HG02588 (cell line): ENCODE measurements around the gene TNC.

ENCODE experiments used
- ATAC-seq: cut with Tn5 transposase; IDR thresholded peaks from one replicate; pipeline ENCODE4 v1.9.1; 2021; ENCODE audit warnings: mild to moderate bottlenecking, moderate library complexity; ENCODE audit not compliant: unreplicated experiment

Gene TNC

DNA sequence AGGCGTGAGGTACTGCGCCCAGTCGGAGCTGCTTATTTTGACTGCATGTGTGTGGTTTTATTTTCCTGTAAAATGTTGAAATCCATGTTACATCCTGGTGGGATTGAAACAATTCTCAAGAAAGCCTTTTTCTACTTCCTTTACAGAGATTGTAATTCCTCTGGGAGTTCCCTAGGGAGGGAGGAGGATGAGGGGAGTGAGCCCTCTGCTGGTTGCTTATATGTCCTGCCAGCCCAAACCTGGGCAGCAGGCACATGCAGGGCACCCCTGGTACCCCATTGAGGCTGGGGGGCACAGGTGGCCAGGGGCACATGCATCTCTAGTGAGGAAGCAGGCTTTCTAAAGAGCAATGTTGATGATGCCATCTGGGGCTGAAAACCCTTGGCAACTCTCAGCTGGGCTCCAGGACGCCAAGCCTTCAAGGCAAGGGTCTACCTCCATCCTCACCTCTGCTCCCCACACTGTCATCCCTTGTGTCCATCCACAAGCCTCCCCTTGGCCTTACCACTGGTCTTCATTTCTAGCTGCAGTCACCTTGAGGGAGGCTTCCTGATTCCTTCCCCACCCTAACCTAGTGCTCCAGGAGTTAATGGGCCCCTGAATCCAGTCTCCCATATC is 102.8 kb downstream of the TNC start:
- no peak for ATAC-seq

DNA sequence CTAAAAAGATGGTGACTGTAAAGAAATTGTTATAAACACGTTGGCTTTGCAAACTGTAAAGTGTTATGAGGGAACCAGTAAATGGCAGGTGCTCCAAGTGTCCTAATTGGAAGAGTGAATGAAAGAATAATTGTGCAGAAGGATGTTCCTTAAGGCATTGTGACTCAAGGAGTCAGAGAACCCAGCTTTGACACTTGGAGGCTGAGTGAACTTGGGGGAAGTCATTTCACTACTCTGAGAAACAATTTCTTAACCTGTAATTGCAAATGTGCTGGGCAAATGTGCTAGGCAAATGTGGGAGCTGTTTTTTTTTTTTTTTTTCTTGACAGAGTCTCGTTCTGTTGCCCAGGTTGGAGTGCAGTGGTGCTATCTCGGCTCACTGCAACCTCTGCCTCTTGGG is 103.5 kb downstream of the TNC start:
- ATAC-seq: no peak

DNA sequence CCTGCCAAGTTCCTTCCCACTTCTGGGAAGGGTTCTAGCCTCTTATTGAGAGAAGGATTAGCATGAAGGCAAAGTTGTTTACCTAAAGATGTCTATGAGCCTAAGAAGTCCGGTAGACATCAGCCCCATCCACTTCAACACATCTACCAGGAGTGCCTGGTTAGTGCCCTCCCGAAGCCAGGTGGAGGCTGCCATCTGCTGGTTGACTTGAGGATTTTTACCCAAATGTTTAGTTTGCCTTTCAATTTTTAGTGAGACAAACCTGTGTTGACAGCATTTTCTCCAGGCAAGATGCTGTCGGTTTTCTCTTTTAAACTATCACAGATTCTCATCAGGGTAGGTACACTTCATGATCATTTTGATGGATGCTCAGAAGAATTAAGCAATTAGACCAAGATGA is 104.0 kb downstream of the TNC start:
- ATAC-seq: peak; percentile 49

DNA sequence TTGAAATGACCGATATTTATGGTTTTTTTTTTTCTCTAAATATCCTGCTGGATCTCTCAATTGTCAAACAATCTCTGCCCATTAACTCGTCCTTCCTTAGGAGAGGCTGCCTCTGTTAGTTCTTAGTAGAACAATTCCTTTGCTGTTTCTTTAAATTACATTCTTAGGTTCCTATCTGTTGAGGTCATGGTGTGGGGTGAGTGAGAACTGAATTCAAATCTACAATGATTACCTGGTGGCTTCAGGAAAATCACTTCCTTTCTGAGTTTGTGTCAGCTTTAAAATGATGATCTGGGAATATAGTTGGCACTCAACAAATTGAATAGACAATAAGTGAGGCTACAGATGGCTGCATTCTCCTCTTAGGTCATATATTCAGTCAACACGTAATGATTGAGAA is 105.5 kb downstream of the TNC start:
- ATAC-seq: no peak

DNA sequence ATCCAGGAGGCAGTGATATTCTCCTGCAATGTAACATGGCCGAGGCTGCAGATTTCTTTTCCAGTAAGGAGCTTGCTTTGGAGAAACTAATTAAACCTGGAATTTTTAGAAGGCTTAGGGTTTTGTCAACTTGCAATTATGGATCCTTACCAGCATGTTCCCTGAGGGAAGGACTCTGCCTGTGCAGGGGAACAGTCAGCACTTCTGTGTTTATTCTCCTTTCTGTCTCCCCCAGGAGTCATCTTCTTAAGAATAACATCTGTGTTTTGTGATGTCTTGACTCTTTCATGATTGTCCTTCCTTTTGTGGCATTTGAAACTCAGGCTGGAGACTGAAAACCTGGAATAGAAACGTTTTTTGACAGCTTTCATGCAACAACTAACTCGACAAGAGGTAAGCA is 107.1 kb downstream of the TNC start:
- ATAC-seq: no peak

DNA sequence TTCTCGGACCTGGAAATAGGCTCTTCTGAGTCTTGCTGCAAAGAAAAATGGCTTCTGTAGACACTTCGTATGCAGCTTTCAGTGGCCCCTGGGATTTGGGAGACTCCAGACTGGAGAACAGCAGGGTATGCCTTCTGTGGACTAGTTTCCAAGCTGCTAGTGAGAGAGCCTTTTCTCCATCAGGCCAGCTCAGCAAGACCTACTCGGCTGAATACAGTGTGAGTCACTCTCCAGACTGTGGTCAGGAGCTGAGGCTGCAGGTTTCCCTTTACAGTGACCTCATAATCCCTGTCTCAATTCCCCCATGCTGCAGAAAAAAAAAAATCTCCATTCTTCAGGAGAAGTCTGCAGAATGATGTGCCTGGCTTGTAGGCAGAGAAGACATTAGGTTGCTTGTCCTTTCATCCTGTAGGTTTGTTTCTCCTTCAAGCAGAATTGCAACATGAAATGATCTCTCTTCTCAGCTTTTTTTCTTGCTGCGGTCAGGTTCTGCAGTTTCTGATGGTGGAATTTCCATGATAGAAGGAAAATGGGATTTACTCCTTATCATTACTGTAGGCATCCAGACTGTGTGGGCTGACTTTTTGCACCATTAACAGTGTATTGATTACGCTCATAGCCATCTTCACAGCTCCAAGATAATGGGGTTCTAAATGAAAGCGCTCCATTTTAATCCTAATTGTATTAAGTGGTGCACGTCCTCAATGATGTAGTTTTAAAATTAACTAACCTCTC is 109.3 kb downstream of the TNC start:
- ATAC-seq: no peak

DNA sequence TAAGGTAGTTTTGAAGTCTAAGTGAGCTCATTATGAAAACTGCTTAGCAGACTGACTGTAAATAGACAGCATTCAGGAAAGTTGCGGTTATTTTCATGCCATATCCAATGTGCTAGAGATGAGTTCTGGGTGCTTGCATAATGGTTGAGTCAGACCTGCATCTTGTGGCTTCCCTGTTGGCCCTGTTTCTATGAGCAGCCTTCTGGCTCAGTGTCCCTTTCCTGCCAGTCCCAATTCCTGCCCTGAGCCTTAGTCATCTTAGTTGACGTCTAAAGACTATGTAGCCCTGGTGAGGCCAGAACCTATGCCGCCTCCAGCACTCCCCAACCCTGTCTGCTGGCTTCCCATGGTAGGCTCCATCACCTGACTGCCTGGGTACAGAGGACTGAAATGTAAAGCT is 111.3 kb downstream of the TNC start:
- no peak for ATAC-seq

DNA sequence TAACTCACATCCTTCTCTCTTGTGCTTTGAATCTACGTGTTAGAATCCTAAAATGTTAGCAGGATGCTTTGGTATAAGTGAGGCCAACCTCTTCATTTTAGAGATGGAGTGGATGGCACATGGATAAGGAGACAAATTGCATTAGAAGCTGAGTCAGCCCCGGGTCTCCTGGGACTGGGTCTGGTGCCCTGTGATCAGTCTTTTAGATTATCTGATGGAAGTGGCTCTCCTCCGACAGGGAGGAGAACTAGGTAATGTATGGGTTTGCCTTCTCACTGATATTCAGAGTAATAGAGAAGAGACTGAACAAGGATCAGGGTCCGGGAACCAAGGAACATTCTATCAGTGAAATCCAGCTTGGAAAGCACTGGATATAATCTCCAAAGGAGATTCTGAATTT is 112.6 kb downstream of the TNC start:
- ATAC-seq: no peak

DNA sequence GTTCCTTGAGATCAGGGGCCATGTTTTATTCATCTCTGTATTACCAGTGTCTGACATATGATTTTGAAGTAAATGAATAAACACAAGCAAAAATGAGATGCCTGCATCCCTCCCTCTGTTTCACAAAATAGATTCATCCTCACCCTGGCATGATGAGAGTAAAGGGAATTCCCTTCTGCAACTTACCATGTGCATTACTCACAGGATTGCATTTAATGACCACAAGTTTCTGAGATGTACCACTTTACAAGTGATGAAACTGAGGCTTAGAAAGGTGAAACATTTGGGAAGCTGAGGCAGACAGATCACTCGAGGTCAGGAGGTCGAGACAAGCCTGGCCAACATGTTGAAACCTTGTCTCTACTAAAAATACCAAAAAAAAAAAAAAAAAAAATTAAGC is 113.4 kb downstream of the TNC start:
- ATAC-seq: no peak

DNA sequence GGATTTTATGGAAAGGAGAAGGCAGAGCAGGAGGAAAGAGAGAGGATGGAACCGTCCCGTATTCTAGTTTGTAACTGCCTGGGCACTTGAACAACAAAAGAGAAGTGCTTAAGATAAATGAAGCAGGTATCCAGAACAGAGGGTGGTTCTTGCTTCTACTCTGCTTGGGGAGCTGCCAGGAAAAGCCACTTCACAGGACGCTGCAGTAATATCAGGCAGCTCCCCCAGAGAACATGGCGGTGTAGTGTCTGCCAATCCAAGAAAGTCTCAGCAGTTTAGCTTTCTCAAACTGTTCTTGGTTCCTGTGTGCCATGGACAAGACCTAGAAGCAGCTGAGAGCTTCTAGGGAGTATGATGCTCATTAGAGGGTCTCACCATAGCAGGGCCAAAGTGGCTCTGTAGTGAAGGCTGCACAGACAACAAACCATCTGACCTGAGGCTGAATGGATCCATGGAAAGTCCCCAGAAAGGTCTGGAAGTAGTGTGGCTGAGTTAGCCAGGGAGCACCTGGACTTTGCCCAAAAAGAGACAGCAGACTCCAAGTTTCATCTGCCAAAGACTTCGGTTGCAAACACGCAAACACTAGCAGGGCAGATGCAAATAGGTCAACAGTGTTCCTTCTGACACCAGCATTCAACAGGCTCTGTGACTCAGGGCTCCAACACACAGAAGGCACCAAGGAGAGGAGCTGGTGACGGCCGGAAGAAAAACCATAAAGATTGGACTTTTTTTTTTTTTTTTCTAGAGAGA is 115.4 kb downstream of the TNC start:
- no peak for ATAC-seq

DNA sequence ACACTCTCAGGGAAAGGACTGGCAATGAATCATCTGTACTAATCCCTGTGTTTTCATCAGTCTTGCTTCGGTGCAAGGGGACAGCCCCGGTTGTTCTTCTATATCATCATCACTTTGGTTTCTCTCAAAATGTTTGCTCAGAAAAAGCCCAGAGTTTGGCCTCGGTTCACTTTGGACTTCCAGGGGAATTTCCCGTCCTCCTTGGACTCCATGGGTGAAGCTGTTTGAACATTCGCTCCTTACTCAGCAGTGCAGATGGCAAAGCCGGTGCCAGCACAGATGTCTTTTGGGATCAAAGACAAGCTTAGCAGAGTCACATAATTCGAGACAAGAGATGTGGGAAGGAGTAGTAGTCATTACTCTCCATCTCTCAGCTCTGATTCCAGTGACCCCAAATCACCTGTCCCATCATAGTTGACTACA is 117.7 kb downstream of the TNC start:
- ATAC-seq: peak; percentile 56

DNA sequence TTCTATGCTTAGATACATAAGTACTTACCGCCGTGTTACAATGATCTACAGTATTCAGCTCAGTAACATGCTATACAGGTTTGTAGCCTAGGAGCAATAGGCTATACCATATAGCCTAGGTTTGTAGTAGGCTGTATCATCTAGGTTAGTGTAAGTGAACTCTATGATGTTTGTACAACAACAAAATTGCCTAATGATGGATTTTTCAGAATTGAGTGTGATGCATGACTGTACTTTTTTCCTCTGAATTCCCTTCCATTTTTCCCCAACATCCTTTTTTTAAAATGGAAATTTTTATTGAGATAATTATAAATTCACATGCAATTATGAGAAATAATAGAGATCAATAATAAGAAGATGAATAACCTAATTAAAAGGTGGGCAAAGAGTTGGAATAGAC is 119.6 kb downstream of the TNC start:
- no peak for ATAC-seq

DNA sequence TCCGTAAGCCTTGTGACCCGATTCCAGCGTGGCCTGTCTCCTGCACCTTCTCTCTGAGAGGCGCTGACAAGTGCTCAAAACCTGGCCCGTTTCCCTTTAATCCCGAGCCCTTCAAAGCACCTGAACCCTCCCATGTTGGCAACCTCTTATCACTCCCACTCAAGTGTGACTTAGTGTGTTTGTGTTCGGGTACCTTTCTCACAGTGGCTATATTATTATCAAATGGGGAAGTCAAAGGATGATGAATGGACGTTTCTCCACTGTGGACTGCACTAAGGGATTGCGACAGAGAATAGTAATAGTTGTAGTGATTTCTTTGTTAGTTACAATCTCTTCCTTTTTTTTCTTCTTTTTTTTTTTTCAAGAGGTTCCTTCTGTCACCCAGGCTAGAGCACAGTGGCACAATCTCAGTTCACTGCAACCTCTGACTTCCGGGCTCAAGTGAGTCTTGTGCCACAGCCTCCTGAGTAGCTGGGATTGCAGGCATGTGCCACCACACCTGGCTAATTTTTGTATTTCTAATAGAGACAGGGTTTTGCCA is 122.2 kb downstream of the TNC start:
- no peak for ATAC-seq

DNA sequence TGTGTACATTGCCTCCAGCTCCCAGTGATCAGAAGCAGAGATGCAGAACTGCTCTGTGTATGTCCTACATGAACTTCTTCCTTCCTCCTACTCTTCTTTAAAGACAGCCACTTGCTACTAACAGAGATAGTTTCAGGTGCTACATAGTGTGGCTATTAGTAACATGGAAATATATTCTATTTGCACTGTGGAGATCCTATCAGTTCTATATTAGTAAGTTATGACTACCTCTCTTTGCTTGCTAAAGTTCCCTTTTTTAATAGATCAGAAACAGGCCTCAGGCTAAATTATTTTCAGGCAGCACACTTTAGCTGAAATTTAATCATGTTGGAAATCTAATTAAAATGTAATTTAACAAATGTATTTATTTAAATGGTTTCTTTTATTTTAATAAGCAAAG is 123.2 kb downstream of the TNC start:
- ATAC-seq: no peak

DNA sequence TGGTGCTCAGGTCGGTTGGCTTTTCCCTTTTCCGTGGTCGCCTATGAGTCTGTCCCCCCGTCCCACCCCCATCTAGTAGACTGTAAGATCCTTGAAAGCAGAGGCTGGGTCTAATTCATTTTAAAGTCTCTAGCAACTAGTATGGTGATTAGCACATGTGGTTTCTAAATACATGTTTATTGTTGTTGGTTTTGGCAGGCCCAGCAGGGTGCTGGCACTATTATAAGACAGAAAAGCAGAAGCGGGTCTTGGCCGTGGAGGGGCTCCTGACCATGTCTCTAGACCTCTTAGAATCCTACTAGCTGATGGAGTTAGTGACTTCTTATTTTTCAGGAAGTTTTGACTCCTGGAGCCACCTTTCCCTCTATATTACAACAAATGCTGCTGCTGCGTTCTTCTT is 126.1 kb downstream of the TNC start:
- no peak for ATAC-seq

DNA sequence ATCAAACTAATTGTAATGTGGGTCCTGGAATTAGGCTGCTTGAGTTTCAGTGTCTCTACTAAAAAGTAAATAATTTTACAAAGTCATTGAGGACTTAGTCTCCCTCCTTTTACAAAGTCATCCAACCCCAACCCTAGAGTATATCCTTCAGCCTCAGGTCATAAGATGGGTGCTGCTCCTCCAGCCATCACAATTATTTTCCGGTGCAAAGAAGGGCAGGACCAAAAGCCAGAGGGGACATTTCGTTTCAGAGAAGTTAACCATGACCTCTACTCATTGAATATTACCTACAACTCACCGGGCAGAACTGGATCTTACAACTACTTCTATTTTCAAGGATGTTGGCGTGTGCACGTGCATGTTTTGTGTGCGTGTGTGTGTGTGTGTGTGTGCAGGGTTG is 127.1 kb downstream of the TNC start:
- no peak for ATAC-seq

DNA sequence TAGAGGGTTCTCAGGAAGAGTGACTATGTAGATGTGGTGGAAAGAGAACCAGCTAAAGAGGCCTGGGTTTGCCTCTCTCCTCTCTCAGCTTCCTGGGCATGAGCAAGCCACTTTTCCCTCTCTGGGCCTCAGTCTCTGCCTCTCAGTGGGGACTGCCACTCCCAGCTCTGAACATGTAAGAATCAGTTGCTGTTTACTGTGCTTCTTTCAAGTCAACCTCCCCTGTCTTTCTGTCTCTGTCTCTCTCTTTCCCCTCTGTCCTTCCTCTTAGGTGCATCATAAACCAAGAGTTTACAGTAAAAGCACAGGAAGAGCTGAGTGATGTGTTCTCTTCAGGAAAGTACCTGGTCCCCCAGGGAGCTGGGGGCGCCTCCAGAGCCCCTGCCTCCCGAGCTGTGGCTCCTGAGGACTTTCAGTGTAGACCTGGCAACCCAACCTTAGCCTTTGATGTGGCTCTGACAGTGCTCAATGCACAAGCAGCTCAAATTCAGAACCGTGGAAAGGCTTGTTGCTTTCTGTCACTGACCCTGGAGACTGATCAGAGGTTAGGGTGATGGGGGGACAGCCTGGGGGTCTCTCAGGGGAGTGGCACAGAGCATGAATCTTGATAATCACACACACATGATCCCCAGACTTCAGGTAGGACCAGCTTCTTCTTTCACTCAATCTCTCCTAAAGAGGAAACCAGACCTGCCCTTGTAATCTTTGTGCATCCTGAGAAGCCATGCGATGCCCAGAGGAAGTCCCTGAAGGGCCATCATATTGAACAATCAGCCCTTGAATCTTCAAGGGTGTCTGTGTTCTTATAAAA is 128.2 kb downstream of the TNC start:
- ATAC-seq: peak; percentile 52

DNA sequence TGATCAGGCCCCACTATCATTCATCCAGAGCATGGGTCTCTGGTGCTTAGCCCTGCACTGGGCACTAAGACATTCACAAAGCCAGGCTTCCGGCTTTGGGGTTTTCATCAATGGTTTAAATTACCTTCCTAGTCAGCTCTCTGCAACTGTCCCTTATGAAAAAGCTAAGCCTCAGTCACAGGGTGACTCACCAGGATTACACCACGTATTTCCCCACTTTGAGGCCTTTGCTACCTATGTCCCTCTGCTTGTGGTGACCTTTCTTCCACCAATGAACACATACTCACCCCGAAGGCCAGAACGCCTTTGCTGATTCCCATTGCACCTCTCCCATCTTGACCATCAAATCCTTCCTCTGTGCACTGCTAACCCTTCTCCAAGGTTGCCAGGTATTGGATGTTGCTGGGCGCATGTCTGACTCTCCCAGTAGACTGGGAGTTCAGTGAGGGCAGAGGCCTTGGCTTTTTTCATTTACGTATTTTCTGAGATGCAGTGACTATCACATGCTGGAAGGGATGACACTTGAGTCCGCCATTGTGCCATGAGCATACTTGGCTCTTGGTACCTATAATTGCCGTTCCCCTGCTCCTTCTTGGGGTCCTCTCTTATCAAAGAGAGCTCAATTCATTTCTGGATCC is 128.9 kb downstream of the TNC start:
- peak; percentile 79 for ATAC-seq

DNA sequence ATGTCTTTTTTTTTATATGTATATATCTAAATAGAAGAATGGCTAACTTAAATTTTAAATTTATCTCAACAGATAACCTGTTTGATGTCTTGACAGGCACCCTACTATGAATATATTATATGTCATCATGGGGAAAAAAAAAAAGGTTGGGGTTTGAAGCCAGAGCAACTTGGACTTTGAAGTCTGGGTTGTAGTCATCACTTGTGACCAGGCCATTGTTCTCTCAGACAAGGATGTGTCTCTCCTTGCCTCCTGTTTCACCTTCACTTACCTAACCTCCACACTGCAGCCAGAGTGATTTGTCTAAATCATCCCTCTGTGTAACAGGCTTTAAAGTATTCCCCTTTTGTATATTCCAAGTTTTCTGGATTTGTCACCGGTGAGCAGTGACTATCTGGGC is 130.8 kb downstream of the TNC start:
- no peak for ATAC-seq

DNA sequence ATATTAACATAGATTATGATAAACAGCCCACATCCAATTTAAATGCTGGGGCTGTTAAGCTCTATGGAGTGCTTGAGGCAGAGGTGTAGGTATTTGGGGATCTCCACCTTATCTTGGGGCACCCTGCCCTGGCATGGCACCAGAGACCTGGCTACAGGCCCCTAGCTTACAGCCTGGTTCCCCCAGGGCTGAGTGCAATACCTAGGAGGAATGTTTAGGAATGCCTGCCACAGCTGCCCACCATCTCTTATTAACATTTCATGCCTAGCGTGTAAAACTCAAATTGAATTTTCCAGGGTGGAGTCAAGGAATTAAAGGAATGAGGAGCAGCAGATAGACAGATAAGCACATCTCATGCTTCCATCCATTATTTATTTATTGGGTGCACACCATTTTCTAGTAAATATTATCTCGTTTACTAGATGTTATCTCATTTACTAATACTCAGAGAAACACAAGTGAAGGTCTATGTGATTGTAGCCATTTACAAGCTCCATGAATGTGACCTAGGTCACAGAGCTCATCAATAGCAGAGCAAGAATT is 131.9 kb downstream of the TNC start:
- ATAC-seq: no peak
